ENCODE data around the gene ASXL2.

ASXL2 gene

DNA sequence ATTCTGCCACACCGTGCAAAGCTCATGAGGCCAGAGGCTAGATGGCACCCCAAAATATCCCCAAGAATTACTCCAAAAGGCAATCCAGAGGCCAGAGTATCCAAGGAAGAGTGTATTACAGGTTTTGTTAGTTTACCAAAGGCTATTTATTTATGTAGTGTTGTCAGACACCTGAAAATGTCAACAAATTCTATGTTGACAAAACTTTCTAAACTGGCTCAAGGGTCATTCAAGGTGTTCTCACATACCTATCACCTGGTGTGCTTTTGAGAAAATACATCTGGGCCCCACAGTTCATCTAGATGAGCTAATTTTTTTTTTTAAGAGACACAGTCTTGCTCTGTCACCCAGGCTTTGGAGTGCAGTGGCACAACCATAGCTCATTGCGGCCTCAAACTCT lies 192.5 kb downstream of the ASXL2 start:
- Histone ChIP-seq H3K27ac (ENCODE audit: low read depth, low read length) (no peak overlapping the region), H3K9me3 (ENCODE audit: control insufficient read depth, insufficient read depth, low read depth, low read length) (no peaks in the 10 kb centered on the region), H3K36me3 (ENCODE audit: control insufficient read depth, insufficient read depth, low read length) (no peaks in the 10 kb centered on the region), H3K4me1 (ENCODE audit: control insufficient read depth, insufficient read depth, low read length) (no peaks in the 10 kb centered on the region; the same call in 1 of the 2 replicates), H3K27me3 (ENCODE audit: control insufficient read depth, insufficient read depth, low read length) (no peaks in the 10 kb centered on the region), H3K9ac (ENCODE audit: low read length) (no peak overlapping the region), H3K4me3 (ENCODE audit: low read depth, low read length) (no peak overlapping the region)

DNA sequence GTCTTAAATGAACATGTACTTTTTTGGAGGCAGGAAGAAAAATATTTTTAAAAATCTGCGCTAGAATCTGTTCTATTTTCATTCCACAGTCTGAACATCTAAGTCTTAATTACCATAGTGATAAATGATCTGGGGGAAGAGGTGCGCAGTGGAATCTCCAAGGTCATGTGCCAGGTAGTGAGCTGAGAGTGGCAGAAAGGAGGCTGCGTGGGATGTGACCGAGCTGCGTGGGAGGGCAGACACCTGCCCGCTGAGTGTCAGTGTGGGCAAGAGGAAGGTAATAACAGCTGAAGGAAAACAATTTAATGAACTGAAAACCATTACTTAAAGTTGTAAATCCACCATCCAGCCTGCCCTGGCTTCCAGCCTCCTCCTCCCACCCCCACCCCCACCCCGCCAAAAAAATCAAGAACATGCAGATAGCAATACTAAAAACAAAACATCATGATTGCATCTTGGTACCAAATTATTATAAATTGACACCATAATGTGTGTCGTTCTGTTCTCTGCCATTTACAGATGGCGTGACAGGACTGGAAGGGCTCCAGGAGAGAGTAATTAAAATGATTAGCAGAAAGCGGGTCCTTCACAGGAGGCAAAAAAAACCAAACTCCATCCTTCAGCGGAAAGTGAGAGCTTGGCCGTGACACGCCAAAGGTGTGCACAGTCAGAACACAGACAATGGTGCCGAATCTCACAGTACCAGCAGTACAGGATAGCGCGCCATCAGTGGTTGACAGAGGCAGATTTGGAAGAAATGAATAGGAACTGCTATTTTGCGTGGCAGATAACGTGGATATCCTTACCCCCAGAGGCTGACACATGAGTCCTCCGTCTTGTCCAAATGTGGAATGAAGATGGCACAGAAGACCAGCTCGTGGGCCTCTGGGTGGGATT lies 193.5 kb downstream of the ASXL2 start:
- Histone ChIP-seq H3K9me3 (ENCODE audit: control insufficient read depth, insufficient read depth, low read depth, low read length) (no peaks in the 10 kb centered on the region), H3K9ac (ENCODE audit: low read length) (no peak overlapping the region), H3K4me1 (ENCODE audit: control insufficient read depth, insufficient read depth, low read length) (no peaks in the 10 kb centered on the region), H3K27ac (ENCODE audit: low read depth, low read length) (no peak overlapping the region), H3K36me3 (ENCODE audit: control insufficient read depth, insufficient read depth, low read length) (no peaks in the 10 kb centered on the region), H3K27me3 (ENCODE audit: control insufficient read depth, insufficient read depth, low read length) (no peaks in the 10 kb centered on the region), H3K4me3 (ENCODE audit: low read depth, low read length) (no peak overlapping the region)

Data from HUES6 (cell line).